Endodermal cell (in vitro differentiated cells): ENCODE results near the gene SIX2. TPM values are rescaled to one million over a fixed set of nuclear protein-coding genes. Genes with fewer than 3 reads are reported as not detected.

ENCODE experiments used
- DNase-seq: peaks from one replicate; pipeline ENCODE4 v3.0.0-alpha.2; 2017
- H3K27ac ChIP-seq: 2 replicates; pipeline ENCODE4 v1.5.1; 2013; ENCODE audit warnings: mild to moderate bottlenecking, low read depth, low read length, moderate library complexity
- H3K27me3 ChIP-seq: 2 replicates; pipeline ENCODE4 v1.6.1; 2013; ENCODE audit warnings: mild to moderate bottlenecking, low read length, moderate library complexity; ENCODE audit not compliant: insufficient read depth, control insufficient read depth, poor library complexity, severe bottlenecking
- H3K36me3 ChIP-seq: 2 replicates; pipeline ENCODE4 v1.7.0; 2013; ENCODE audit warnings: mild to moderate bottlenecking, low read length, moderate library complexity; ENCODE audit not compliant: control insufficient read depth, insufficient read depth
- H3K4me1 ChIP-seq: one replicate; pipeline ENCODE4 v1.7.0; 2013; ENCODE audit warnings: low read length; ENCODE audit not compliant: control insufficient read depth, insufficient read depth
- H3K4me3 ChIP-seq: 2 replicates; pipeline ENCODE4 v1.5.1; 2013; ENCODE audit warnings: mild to moderate bottlenecking, low read length, moderate library complexity
- H3K9ac ChIP-seq: 2 replicates; pipeline ENCODE4 v1.6.1; 2013; ENCODE audit warnings: mild to moderate bottlenecking, low read length, moderate library complexity; ENCODE audit not compliant: poor library complexity, severe bottlenecking; ENCODE audit errors: extremely low read depth
- H3K9me3 ChIP-seq: 2 replicates; pipeline ENCODE4 v1.6.1; 2013; ENCODE audit warnings: mild to moderate bottlenecking, low read length, moderate library complexity; ENCODE audit not compliant: control insufficient read depth
- H3K27ac Mint-ChIP-seq: 2 replicates; pipeline ENCODE4 v1.8.0; 2020; ENCODE audit warnings: mixed read lengths
- H3K27me3 Mint-ChIP-seq: 2 replicates; pipeline ENCODE4 v1.8.0; 2021; ENCODE audit warnings: mild to moderate bottlenecking, mixed read lengths; ENCODE audit not compliant: insufficient read depth
- H3K36me3 Mint-ChIP-seq: 2 replicates; pipeline ENCODE4 v1.8.0; 2020; ENCODE audit warnings: low read depth, mixed read lengths
- H3K4me1 Mint-ChIP-seq: 2 replicates; pipeline ENCODE4 v1.8.0; 2020; ENCODE audit warnings: mixed read lengths
- H3K4me3 Mint-ChIP-seq: 2 replicates; pipeline ENCODE4 v1.8.0; 2020; ENCODE audit warnings: mild to moderate bottlenecking, moderate library complexity, mixed read lengths
- H3K9me3 Mint-ChIP-seq: 2 replicates; pipeline ENCODE4 v1.8.0; 2020; ENCODE audit warnings: mild to moderate bottlenecking, mixed read lengths
- CTCF ChIP-seq: fragments of 200-600 bp; sonication (generic); conservative IDR thresholded peaks from 2 replicates; pipeline ENCODE4 v1.5.0; 2021; ENCODE audit warnings: antibody characterized with exemption, mild to moderate bottlenecking
- WGBS, 2 experiments: methylation state at CpG; one replicate each; pipeline versions ENCODE4 v1.1.5 to v1.1.7; 2013; ENCODE audit warnings: missing lambda C conversion rate in 2 of 2, mixed read lengths in 1 of 2; ENCODE audit not compliant: insufficient coverage in 1 of 2, insufficient read length in 1 of 2; 5-methylcytosine and 5-hydroxymethylcytosine counted together
- long read RNA-seq, 4 experiments: library from polyadenylated mRNA in 2 of 4; library from RNA in 1 of 4; library from capped mRNA in 1 of 4; stranded (forward) in 3 of 4; unstranded in 1 of 4; transcript quantifications; one replicate each; pipeline ENCODE4 v2.0.0, GENCODE V29; 2020 to 2021; ENCODE audit warnings: inconsistent platforms in 1 of 4
- polyA plus RNA-seq, 2 experiments: library from polyadenylated mRNA; stranded (reverse); fragments of 50-300 nt; gene quantifications; one replicate each; pipeline ENCODE4 v1.2.3, GENCODE V29; 2013
- total RNA-seq, 2 donors: library from RNA; stranded (reverse); fragmentation: NEBNext Ultra II Directional in 1 of 2; extraction: Animal tissue kit (Norgen Biotek cat#: 25700) in 1 of 2; gene quantifications; 2 replicates in 1 of 2; 3 replicates in 1 of 2; pipeline ENCODE4 v1.2.1, GENCODE V29; 2021

Gene SIX2
- total RNA-seq: not detected
- polyA plus RNA-seq (2013, experiment 1 of 2): 1.8 TPM
- polyA plus RNA-seq (2013, experiment 2 of 2): 1.4 TPM
- long read RNA-seq, experiment 1: 0 reads
- long read RNA-seq, experiment 2, partial matches to known transcripts: 0 of 1 reads
- long read RNA-seq, experiment 2, other reads (novel, unspliced or antisense): 0 of 1 reads
- long read RNA-seq, experiment 3: 0 reads
- long read RNA-seq, experiment 4: 0 reads

GRCh38 chr2:45009303-45009927 lies at the start of gene SIX2:
Gene SIX2, minus strand, starts transcription at chr2:45009452. Its CDS starts 342 bp downstream, at chr2:45009110.
- Histone ChIP-seq H3K27ac (no peak within 1 kb of the TSS), H3K9ac (no peak within 1 kb of the TSS), H3K36me3 (no peaks in the 10 kb centered on the region), H3K27me3 (peaks cover 100% of the 10 kb centered on the region), H3K4me3 (peak within 1 kb of the TSS; percentile 80), H3K4me1 (peaks cover 4% of the 10 kb centered on the region), H3K9me3 (no peaks in the 10 kb centered on the region)
- Mint-ChIP-seq H3K4me3 (peak within 1 kb of the TSS; percentile 51), H3K9me3 (no peaks in the 10 kb centered on the region), H3K36me3 (no peaks in the 10 kb centered on the region), H3K4me1 (peaks cover 11% of the 10 kb centered on the region), H3K27me3 (peaks cover 94% of the 10 kb centered on the region), H3K27ac (no peak within 1 kb of the TSS)
- no peak for TF ChIP-seq CTCF
- 0% methylated on average over 13 to 61 of the region's 61 CpGs for WGBS, 2 experiments
- DNase-seq: peak; percentile 98

GRCh38 chr2:45055162-45055605 lies 45.9 kb upstream of the SIX2 start:
- Mint-ChIP-seq H3K4me3 (no peak overlapping the region), H3K4me1 (peaks cover 2% of the 10 kb centered on the region), H3K36me3 (no peaks in the 10 kb centered on the region), H3K27ac (no peak overlapping the region), H3K9me3 (no peaks in the 10 kb centered on the region), H3K27me3 (peaks cover 9% of the 10 kb centered on the region)
- no peak overlapping the region for H3K4me3 ChIP-seq
- WGBS, 2 experiments: 87 to 92% methylated on average over 3 to 7 of the region's 7 CpGs
- H3K9me3 ChIP-seq: no peaks in the 10 kb centered on the region
- H3K9ac ChIP-seq: no peak overlapping the region
- no peaks in the 10 kb centered on the region for H3K27me3 ChIP-seq
- no peaks in the 10 kb centered on the region for H3K4me1 ChIP-seq
- no peaks in the 10 kb centered on the region for H3K36me3 ChIP-seq
- peak; percentile 36 for DNase-seq
- no peak overlapping the region for H3K27ac ChIP-seq
- TF ChIP-seq CTCF: peak; percentile 43

- no peak overlapping the region for H3K9ac ChIP-seq
- no peak overlapping the region for H3K4me3 ChIP-seq
- no peak for TF ChIP-seq CTCF
- H3K9me3 ChIP-seq: no peaks in the 10 kb centered on the region
- no peaks in the 10 kb centered on the region for H3K36me3 Mint-ChIP-seq
- no peak overlapping the region for H3K4me3 Mint-ChIP-seq
- no peaks in the 10 kb centered on the region for H3K27me3 ChIP-seq
- no peaks in the 10 kb centered on the region for H3K9me3 Mint-ChIP-seq
- peaks cover 2% of the 10 kb centered on the region for H3K4me1 Mint-ChIP-seq
- H3K27ac Mint-ChIP-seq: no peak overlapping the region
- H3K4me1 ChIP-seq: no peaks in the 10 kb centered on the region
- peaks cover 13% of the 10 kb centered on the region for H3K27me3 Mint-ChIP-seq
- 85 to 89% methylated on average over 5 to 8 of the region's 8 CpGs for WGBS, 2 experiments
- no peak overlapping the region for H3K27ac ChIP-seq
- no peaks in the 10 kb centered on the region for H3K36me3 ChIP-seq
- no peak for DNase-seq
Measured at GRCh38 chr2:45053966-45054365, 44.7 kb upstream of the SIX2 start.
